Stimulated activated CD4-positive, alpha-beta T cell treated with anti-CD3 and anti-CD28 coated beads, Interleukin-12 subunit alpha, Interleukin-12 subunit beta, amount 100 ng/mL, for 24 hours (primary cell): ENCODE measurements around the gene MAOB.

Source experiments
- DNase-seq, 2 experiments: peaks; one replicate each; pipeline ENCODE4 v3.0.0-alpha.2; 2020; ENCODE audit warnings: low read depth in 2 of 2

MAOB gene

DNA sequence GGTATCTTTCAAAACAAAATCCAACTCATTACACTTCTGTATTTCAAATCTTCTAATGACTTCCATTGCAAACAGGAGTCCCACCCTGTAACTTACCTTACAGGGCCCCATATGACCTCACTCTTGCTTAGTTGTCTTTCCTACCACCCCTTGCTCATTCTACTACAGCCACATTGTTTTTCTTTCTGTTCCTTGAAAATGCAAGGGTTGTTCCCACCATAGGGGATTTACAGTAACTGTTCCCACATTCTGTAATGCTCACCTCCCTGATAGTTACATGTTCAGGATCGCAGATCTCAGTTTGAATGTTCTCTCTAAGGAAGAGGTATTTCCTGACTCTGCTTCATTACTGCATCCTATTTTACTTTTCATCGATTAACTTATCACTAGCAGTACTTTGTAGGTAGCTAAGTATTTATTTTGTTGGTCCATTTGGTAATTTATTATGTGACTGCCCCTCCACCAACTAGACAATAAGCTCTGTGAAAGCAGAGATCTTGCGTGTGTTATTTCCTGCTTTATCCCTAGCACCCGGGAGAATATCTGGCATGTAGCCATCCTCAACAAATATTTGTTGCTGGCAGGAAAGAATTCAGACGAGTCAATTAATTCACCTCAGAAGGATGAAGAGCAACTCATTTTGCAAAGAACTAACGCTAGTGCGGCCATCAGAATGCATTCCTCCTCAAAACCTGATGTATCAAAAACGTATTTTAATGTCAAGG, 21.4 kb downstream of the MAOB start:
- no peak for DNase-seq

DNA sequence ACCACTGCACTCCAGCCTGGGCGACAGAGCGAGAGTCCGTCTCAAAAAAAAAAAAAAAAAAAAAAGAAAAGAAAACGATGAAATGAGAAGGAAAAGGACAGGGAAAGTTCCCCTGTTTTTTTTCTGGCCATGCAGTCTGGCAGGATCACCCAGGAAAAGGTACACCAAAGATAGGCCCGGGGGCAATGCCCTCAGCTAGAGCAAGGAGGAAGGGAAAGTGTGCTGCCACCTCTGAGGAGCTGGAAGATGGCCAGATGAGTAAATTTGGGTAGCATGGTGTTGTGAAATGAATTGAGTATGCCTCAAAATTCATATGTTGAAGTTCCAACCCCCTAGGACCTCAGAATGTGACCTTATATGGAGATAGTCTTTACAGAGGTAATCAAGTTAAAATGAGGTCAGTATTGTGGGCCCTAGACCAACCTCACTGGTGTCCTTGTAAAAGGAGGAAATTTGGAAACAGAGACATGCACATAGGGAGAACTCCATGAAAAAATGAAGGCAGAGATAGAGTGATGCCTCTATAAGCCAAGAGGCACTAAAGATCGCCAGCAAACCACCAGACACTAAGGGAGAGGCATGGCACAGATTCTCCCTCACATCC, 28.9 kb downstream of the MAOB start:
- DNase-seq: no peak

DNA sequence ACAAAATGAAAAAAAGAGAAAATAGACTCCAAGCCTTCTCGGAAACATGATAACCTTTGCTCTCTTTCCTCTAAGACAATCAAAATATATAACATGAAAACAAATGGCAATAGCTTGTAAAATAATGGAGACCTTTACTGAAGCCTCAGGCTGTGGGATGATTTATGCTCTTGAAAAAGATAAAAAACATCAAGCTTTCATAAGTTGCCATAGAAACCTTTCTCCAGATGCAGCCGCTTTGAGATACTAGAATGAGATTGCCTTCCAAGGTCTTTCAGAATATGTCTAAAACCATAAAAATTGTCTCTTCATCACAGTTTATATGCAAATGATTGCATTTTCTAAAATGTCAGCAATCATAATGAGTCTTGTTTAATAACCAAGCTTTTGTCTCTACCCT, 31.6 kb downstream of the MAOB start:
- DNase-seq: no peak

DNA sequence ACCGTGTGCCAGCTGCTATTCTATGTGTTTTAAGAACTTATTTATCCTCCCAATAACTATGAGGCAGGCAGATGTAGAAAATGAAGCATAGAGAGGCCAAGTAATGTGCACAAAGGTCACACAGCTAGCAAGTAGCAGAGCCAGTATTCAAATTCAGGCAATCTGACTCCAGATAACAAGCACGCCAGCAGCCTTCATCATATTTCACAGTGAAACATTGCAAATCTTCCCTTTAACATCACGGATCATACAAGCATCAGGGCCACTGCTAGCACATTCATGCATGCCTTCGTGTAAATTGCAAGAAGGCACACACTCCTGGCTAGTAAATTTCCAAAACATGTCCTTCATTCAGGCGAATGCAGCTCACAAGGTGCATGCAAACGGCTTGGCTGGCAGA, 33.1 kb downstream of the MAOB start:
- DNase-seq: no peak

DNA sequence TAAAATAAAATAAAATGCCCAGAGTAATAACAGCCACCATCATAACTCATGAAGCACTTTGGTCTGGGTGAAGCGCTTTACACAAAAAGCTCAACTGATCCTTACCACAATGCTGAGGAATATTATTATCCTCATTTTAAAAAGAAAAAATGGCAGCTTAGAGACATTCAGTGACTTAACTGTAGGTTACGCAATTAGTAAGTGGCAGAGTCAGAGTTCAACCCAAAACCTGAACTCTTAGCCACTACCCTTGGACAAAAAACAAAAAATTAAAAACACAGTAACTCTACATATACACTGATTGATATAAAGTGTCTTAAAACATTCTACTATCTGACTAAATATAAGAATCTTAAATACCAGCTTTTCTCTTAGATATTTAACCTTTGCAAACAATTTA, 34.9 kb downstream of the MAOB start:
- no peak for DNase-seq

DNA sequence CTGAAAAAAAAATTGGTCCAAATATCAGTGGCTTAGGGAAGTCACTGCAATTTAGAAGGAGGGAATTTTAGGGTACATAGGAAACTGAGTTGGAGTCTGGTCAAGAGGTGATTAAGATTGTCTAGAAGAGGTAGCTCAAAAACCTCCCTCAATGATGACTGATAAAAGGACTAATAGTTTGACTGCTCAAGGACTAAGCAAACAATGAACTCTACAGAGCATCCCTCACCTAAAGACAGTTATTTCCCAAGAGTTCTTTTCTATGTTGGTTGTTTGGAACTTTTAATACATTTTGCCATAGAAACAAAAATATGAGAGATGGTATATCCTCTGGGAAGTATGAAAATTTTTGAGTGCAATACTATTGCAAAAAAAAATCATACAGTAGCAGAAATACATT, 35.7 kb downstream of the MAOB start:
- DNase-seq: no peak

DNA sequence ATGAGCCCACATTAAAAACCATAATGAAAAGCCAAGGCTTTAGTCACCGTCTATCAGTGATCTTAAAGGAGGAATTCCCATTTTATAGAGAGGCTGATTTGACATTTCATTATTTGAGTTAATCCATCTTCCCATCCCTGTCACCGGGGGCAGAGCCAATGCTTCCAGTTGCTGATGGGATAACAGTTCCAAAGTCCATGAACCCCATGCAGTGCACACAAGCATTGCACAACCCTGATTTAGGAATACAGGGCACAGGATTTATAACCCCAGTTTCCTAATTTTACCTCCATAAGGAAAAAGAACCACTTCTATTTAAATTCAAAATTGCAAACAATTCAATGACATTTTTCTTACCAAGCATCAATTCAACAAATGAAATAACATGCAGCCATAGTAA, 36.5 kb downstream of the MAOB start:
- DNase-seq: no peak

DNA sequence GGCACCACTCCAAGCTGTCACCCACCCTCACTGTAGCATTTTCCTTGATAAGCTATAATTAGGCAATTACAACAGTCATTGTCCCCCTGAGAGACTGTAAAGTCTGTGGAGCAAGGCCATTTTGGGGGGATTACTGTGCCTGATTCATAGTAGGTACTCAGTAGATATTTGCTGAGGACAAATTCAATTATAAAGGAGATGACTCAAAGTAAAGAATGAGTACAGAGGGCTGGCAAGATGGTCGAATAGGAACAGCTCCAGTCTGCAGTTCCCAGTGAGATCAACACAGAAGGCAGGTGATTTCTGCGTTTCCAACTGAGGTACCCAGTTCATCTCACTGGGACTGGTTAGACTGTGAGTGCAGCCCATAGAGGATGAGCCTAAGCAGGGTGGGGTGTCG, 42.0 kb downstream of the MAOB start:
- no peak for DNase-seq

DNA sequence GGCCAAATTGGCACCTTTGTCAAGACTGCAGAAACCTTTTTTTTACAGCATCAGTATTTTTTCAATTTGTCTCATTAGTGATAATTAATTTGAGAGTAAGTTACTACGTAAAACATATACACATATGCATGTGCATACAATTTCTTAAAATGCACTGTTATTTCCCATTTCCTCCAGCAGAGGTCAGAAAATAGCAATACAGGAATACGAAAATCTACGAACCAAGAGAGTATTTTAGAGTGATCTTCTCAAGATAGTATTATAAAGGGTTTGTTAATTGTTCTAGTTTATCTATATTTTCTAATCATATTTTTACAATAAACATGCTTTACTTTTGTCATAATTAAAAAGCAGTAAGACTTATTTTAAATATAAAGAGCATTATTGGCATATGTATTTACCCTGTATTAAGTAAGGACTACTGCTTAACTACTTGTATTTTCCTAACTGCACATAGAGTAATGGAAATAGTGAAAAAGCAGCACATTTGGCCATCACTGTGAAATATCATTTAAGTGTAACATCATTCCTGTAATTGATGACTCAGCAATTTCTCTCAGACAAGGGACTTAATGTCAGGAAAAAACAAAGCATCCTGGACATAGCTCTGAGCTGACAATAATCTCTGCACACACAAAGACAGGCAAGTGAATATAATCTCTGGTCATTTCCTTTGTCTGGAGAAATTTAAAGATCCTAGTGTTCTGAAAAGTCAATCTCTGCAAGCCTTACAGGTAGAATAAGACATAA, 45.6 kb downstream of the MAOB start:
- no peak for DNase-seq

DNA sequence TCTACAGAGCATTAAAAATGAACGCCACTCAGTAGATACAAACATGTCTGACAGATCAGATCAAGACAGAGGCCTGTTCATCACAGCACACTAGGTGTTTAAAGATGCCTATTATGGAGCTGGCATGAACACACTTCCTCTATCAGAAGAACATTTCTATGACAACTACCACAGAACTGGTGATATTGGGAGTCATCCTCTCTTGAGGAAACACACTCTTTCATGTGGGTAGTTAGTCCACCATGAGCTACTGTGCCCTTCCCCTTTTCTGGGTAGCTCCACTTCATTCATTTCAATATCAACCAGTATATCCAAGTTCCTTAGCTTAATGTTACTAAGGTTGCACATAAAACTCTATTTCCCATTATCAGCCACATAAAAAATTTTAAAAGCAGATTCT, 46.7 kb downstream of the MAOB start:
- no peak for DNase-seq

DNA sequence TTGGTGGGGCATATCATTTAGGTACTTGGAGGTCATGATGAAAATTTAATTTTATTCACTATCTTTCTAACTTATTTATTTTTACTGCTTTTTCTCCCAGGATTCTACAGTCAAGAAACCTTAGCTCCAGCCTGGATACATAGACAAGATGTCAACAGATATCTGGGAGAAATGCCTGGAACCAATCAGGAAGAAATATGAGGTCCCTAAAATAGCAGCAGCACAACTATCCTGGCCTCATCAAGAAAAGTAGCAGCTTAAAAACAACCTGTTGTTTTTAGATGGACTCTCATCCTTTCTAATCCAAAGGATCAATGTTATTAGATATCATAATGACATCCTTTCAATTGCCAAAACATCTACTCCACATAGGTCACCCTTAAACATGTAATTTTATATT, 54.5 kb downstream of the MAOB start:
- DNase-seq: no peak

DNA sequence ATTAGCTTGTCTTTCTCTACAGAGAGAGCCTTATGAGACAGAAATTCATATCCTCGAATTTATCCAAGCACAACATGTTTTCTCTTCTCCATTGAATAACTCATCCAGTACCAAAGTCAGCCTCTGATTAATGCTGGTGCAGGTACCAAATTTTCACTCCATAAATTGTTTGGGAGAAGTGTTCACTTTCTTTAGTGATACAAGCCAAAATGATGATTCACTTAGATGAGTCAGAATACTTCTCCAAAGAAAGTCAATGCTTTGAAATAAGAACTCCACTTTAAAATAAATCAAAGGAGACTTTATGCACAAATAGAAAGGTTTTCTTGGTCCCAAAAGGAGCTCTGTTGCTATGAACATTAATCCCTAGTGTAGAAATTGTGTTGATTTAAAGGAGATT, 60.2 kb downstream of the MAOB start:
- no peak for DNase-seq

DNA sequence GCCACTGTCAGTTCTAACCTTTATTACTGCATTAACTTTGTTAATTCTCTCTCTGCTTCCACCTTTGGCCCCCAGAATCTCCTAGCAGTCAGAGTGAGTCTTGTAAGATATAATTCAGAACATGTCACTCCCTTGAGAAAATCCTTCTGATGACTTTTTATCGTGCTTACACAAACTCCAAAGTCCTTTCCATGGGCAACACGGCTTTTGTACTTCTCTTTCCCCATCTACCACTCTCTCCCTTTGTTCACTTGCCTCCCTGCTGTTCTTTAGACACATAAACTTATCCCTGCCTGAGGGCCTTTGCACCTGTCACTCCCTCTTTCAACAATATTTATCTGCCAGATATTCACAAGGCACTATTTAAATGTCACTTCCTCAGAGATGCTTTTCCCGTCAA, 64.8 kb downstream of the MAOB start:
- no peak for DNase-seq

DNA sequence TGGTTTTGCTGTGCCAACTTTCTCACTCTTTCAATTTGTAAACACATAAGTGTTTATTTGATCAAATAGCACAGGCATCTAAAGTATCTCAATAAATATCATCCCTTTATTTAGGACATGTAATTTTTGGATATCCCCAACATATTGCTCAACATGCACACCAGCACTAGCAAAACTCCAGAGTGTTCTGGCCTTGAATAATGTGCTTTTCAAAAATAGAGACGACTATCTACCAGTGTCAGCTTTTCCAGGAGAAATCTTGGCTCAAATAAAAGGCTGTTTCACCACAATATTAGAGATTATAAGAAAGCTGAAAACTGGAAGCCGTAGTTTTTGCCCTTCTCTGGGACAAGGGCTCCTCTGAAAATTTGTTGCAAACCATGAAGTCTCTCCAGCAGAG, 67.0 kb downstream of the MAOB start:
- DNase-seq: no peak

DNA sequence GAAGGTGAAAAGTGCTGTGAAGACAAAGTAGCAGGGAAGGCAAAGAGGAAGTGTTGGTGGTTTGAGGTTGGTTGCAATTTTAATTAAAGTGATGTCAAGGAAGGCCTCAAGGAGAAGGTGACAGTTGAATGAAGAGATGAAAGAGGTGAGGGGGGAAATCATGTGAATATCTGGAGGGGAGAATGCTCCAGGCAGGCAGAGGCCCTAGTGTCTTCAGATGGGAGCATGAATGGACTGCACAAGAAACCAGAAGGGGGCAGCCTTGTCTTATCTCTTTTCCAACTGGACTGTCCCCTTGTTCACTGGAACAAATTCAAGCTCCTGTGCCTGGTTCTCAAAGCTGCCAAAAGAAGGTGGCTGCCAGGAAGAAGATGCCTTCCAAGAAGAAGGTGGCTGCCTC, 68.4 kb downstream of the MAOB start:
- DNase-seq: no peak

DNA sequence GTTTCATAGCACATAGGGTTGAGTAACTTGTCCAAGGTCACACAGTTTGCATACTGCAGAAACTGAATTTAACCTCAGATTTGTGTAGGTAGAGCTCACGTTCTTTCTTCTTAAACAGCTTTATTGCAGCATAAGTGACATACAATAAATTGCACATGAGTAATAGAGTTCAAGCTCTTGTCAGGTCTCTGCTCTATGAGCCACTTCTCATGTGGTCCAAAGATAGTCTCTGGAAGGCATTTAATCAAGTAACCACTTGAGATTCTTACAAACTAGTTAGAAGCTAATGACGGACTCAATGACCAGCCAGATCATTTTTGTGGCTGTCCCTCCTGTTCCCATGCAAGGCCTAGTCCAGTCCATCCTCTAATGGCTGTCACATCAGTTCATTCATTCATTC, 68.9 kb downstream of the MAOB start:
- DNase-seq: no peak

DNA sequence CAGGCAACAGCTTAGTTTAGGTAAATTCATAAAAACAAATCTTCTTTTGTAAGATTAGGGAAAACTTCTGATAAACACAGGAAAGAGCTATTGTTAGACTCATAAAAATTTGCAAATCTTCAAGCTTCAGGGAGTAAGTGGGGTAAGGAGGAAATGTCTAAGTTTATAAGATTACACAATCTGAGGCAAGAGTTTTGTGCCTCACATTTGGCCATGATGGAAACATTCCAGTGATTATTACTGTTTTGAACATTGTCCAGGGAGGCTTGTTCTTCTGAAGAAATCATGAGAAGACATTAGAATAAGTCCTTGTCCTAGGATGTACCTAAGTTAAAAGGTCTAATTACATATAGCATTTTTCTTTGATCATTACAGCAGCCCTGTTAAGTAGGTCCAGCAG, 72.8 kb downstream of the MAOB start:
- DNase-seq: no peak

DNA sequence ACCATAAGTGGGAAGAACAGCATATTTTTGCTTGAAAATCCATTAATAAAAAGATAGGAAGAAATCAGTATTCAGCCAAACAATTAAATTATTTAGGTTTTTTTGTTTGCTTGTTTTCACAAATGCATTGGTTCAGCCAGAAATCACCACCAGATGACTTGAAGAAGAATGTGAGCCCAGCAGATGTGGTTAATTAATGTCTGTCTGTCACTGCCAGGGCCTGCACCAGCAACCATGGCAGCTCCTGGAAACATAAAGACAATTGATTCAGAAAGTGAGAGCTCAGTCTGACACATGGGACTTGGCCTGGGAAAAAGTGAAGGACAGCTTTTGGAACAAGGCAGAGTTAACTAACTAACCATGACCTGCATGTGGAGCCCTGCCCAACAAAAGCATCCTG, 74.0 kb downstream of the MAOB start:
- no peak for DNase-seq

DNA sequence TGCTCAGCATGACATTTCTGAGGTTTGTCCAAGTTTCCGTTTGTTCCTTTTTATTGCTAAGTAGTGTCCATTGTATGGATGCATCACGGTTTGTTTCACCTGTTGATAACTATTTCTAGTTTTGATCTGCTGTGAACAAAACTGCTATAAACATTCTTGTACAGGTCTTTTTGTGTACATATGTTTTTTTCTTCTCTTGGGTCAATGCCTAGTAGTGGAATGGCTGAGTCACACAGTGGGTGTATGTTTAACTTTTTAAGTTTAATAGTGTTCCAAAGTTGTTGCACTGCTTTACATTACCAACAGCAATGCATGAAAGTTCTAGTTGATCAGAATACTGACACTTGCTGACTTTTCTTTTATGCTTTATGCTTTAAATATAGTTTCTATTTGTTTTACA, 76.7 kb downstream of the MAOB start:
- DNase-seq: no peak

DNA sequence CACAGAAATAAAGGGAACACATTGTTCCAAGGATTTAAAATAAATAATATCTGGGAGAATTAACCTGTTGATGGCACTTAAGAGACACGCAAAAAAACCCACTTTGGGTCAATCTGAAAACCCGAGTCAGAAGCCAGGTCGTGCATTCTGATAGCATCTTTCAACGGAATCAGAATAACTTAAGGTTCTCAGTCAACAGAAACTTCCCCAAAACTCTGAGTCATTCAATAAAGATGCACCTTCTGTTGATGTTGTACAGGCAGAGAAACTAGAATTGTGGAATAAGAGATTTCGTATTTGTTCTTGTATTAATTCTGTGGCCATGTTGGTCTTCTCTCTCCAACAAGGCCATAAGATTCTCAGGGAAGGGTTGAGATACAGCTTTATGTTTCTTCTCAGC, 78.2 kb downstream of the MAOB start:
- DNase-seq: no peak

DNA sequence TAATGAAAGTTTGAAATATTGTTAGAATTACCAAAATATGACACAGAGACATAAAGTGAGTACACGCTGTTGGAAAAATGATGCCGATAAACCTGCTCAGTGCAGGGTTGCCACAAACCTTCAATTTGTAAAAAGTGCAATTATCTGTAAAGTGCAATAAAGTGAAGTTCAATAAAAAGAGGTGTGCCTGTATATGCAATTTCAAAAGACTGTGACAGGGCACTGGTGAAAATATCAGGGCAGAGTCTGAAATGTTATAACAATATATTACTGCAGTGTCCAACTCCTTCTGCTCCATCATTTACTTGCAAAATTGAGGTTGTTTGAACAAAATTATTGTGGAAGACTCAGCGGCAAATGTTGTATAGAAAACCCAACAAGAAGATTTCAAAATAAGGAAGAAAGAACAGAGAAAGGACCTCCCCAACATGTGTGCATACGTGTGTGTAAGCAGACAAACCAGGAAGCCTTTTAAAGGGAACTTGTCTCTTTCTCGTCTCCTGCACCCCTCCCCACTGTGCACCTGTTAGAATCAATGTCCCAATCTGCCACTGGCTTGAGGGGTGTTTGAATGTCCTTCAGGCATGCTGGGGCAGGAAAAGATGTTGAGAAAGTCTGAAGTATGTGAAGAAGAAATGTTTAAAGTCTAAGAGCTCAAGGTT, 96.2 kb downstream of the MAOB start:
- no peak for DNase-seq

DNA sequence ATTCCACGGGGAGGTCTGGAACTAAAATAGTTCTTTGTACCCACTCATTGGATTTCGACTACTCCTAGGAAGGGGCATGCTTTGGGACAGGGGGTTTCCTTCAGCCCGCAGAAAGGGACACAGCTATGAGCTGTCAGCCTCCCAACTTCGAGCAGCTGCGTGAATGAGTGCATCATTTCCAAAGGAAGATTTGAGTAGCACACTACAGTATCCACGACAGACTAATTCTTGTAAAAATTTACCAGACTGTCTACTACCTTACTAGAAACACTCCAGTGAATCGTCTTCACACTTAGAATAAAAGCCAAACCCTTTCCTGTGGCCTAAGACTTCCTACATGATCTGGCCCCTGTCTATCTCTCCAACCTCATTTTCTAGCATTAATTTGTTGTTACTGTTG, 124.2 kb downstream of the MAOB start:
- DNase-seq: no peak

DNA sequence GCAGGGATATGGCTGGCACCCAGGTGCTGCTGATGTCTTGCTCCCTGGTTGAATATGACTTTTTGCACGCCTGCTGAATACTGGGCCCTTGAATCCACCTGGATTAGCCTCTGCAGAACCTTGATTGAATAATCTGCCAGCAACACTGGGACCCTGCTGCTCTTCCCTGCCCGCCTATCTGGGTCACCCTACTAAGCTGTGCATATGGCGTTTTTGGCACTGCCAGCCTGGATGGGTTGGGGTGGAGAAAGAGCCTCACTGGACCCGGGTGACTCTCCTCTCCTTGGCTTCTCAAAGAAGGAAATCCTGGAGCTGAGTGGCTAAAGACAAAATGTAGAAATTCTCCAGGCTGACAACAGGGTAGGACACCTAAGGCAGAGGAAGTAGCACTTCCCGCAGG, 126.2 kb downstream of the MAOB start:
- DNase-seq: no peak
